Peyer's patch (tissue), 4 donors: ENCODE measurements around the gene NOC4L. TPM values are rescaled to one million over a fixed set of nuclear protein-coding genes. Genes with fewer than 3 reads are reported as not detected.

Source experiments
- DNase-seq, 3 donors: peaks; one replicate each; pipeline ENCODE4 v3.0.0-alpha.2; 2017 to 2019
- H3K27ac ChIP-seq, 4 donors: fragments of 200-600 bp; sonication (generic); one replicate each; pipeline ENCODE4 v1.5.1; 2016 to 2019
- H3K27me3 ChIP-seq, 2 donors: fragments of 200-600 bp; sonication (generic); one replicate each; pipeline ENCODE4 v1.5.1; 2019
- H3K36me3 ChIP-seq, 3 donors: fragments of 200-600 bp; sonication (generic); one replicate each; pipeline ENCODE4 v1.5.1; 2016 to 2019
- H3K4me1 ChIP-seq, 4 donors: fragments of 200-600 bp; sonication (generic); one replicate each; pipeline ENCODE4 v1.5.1; 2016 to 2019
- H3K4me3 ChIP-seq, 4 donors: fragments of 200-600 bp; sonication (generic); 1 replicate in 3 of 4; 2 replicates in 1 of 4; pipeline ENCODE4 v1.5.1; 2016 to 2019; ENCODE audit warnings: mild to moderate bottlenecking in 1 of 4
- H3K9me3 ChIP-seq, 4 donors: fragments of 200-600 bp; sonication (generic); one replicate each; pipeline ENCODE4 v1.5.1; 2016 to 2019; ENCODE audit warnings: mild to moderate bottlenecking in 1 of 4
- CTCF ChIP-seq, 6 experiments: fragments of 450-650 bp in 4 of 6; fragments of 200-600 bp in 2 of 6; sonication (generic) in 1 of 6; IDR thresholded peaks; one replicate each; pipeline ENCODE4 v1.5.1; 2017 to 2019; ENCODE audit warnings: antibody characterized with exemption in 6 of 6, mild to moderate bottlenecking in 3 of 6, moderate library complexity in 1 of 6
- POLR2A ChIP-seq, 2 donors: fragments of 450-650 bp; IDR thresholded peaks; one replicate each; pipeline ENCODE4 v1.5.1; 2017; ENCODE audit warnings: antibody characterized with exemption in 2 of 2, mild to moderate bottlenecking in 2 of 2, moderate library complexity in 2 of 2
- total RNA-seq, 4 donors: library from RNA; depleted of rRNA; stranded (reverse); fragments of >200 nt; gene quantifications; one replicate each; pipeline ENCODE4 v1.1.0, GENCODE V29; 2016

NOC4L gene
- total RNA-seq, 4 donors from 2014 or later: 8.9 to 47.0 (median 12.2) TPM

DNA sequence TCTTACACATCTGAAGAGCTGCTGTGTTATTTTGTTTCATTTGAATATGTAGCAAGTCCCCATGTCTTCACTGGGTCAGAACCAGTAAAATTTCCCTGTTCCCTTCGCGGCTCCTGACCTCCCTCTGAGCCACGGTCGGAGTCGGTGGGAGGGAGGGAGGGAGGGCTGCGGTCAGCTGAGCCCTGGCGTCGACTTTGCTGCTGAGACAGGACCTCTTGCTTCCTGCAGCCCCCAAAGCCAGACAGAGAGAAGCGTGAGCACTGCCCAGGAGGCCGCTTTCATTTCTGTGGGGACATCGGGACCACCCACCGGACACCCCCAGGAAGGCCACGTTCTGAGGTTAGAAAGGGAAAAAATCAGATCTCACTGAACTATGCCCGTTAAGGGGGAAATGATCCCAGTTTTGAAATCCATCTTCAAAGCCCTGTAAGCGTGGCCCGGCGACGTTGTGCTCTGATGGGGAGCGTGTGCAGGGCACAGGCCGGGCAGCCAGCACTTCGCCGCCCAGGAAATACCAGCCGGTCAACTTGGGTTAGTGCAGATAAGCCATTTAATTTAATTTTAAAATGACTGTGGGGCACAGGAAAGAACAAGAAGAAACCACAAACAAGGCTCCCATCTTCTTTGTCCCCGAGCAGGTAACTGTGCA, 42.1 kb downstream of the NOC4L start:
- peak overlapping the region in 2 of 4 donors; percentile 1 to 17 for H3K4me3 ChIP-seq
- H3K36me3 ChIP-seq: no peaks in the 10 kb centered on the region
- no peaks in the 10 kb centered on the region for H3K27me3 ChIP-seq
- peak overlapping the region; percentile 15 to 63 (median 46) for H3K27ac ChIP-seq
- TF ChIP-seq POLR2A (IDR thresholded peaks at IDR 0.05) (no peak), CTCF (IDR thresholded peaks at IDR 0.05) (no peak)
- H3K9me3 ChIP-seq: peaks cover 0 to 20% (median 0%) of the 10 kb centered on the region in 4 donors
- peaks cover 0 to 17% (median 7%) of the 10 kb centered on the region in 4 donors for H3K4me1 ChIP-seq
- no peak for DNase-seq

DNA sequence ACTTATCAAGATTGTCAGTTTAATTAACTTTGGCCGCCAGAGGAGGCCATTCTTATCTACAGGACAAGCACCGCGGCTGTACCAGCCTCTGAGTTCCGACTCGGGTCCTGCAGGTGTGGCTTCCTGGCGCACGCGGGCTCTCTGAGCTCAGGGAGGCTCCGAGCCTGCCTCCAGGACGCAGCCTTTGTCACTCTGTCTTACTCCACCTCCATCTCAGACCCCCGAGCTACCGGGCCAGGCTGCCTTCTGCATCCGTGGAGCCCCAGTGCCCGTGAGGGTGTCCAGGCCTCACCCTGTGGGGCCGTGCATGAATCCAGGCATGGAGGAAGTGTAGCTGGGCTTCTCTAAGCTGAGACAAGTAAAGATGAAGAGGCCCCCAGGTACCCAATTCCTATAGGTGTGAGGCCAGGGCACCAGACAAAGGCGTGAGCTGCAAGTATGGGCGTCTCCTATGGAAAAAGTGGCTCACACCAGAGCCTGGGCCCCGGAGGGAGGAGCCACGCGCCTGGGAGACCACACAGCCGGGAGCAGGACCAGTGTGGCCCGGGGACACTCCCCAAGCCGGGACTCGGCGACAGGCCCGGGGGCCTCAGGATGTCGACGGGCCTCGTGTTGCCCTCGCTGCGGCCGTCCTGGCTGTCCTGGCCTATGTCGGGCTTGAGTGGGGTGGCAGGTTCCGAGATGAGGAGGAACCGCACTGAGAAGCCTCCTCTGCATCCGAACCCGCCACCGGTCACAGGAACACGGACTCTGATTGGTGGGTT, 42.8 kb downstream of the NOC4L start:
- TF ChIP-seq CTCF (IDR thresholded peaks at IDR 0.05) (peak in 1 of 6 experiments; percentile 23), POLR2A (IDR thresholded peaks at IDR 0.05) (no peak)
- Histone ChIP-seq H3K27ac (no peak overlapping the region), H3K4me3 (peak overlapping the region in 1 of 4 donors; percentile 17), H3K4me1 (peaks cover 0 to 17% (median 7%) of the 10 kb centered on the region in 4 donors), H3K27me3 (no peaks in the 10 kb centered on the region), H3K9me3 (peaks cover 0 to 20% (median 0%) of the 10 kb centered on the region in 4 donors), H3K36me3 (no peaks in the 10 kb centered on the region)
- DNase-seq: no peak

DNA sequence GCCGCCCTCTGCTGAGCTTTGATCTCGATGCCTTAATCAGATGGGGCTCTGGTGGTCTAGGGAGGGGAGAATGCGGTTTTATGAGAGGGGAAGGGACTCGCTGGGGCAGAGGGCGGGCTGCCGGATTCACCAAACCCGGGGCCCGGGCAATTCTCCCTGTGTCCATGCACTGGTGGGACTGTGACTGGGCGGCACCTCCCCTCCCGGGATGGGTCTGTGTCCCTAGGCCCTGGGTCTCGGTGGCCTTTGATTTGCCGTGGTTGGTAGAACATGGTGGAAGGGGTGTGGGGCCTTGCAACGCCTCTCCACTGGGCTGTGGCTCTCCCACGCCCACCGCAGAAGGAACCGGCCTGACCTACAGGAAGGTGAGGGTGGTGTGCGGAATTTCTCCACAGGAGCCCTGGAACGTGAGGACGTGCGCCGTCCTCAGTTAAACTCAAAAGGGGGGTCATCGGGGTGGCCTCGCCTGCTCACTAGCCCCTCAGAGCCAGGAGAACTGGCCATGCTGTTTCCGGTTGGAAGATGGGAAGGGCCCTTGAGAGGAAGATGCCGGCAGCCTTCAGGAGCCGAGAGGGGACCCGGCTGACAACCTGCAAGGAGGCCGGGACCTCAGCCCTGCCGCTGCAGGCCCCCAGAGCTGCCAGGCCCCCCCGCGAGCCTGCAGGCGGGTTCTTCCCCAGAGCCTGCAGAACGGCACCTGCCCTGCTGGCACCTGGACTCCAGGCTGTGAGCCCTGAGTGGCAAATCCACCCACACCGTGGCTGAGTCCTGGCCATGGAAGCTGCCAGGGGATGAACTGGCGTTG, 43.6 kb downstream of the NOC4L start:
- Histone ChIP-seq H3K27ac (no peak overlapping the region), H3K4me1 (peaks cover 0 to 17% (median 7%) of the 10 kb centered on the region in 4 donors), H3K27me3 (no peaks in the 10 kb centered on the region), H3K9me3 (peaks cover 0 to 20% (median 0%) of the 10 kb centered on the region in 4 donors), H3K36me3 (no peaks in the 10 kb centered on the region), H3K4me3 (no peak overlapping the region)
- TF ChIP-seq POLR2A (IDR thresholded peaks at IDR 0.05): no peak
- no peak for TF ChIP-seq CTCF (IDR thresholded peaks at IDR 0.05)
- DNase-seq: no peak

DNA sequence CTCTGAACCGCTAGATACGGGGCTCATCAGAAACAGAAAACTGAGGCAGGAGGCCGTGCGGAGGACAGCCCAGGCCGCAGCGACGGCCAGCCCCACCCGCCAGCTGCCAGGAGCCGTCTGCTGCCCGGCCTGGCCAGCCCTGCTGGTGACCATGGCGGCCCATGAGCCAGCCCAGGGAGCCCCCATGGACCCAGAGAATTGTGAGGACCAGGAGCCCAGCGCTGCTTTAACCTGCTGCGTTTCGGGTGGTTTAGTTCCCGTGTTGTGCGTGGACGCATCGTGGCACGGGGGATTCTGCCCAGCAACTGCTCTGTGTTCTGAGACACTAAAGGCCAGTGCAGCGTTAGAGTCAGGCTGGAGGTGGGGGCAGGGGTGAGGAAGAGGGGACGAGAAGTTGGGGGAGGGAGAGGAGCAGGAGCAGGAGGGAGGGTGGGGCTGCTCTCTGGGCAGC, 44.2 kb downstream of the NOC4L start:
- H3K9me3 ChIP-seq: peaks cover 0 to 20% (median under 1%) of the 10 kb centered on the region in 4 donors
- peak overlapping the region in 2 of 4 donors; percentile 67 to 80 for H3K27ac ChIP-seq
- H3K36me3 ChIP-seq: no peaks in the 10 kb centered on the region
- TF ChIP-seq CTCF (IDR thresholded peaks at IDR 0.05) (no peak), POLR2A (IDR thresholded peaks at IDR 0.05) (no peak)
- no peak for DNase-seq
- peaks cover 0 to 17% (median 7%) of the 10 kb centered on the region in 4 donors for H3K4me1 ChIP-seq
- H3K27me3 ChIP-seq: no peaks in the 10 kb centered on the region
- peak overlapping the region; percentile 49 to 64 (median 60) for H3K4me3 ChIP-seq

DNA sequence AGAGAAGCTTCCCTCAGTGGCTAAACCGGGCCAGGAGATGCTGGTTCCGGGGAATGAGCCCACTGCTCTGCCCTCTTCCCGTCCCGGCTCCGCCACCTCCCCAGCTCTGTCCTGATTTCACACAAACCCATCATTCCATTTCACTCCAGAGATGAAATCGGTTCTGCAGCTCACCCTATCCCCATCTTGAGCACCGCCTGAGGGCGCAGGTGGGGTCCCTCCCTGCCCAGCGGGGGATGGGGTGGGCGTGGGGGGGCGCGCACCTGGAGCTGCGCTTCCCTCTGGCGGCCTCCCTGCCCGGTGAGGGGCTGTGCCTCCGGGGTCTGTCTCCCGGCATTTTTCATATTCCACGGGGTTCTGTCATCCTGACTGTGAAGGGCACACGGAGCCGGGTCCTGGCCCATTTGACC, 44.7 kb downstream of the NOC4L start:
- no peaks in the 10 kb centered on the region for H3K36me3 ChIP-seq
- TF ChIP-seq POLR2A (IDR thresholded peaks at IDR 0.05) (no peak), CTCF (IDR thresholded peaks at IDR 0.05) (no peak)
- peak overlapping the region; percentile 47 to 80 (median 64) for H3K27ac ChIP-seq
- H3K4me1 ChIP-seq: peaks cover 0 to 17% (median 7%) of the 10 kb centered on the region in 4 donors
- H3K9me3 ChIP-seq: peaks cover 0 to 20% (median 3%) of the 10 kb centered on the region in 4 donors
- no peaks in the 10 kb centered on the region for H3K27me3 ChIP-seq
- no peak for DNase-seq
- peak overlapping the region; percentile 49 to 64 (median 60) for H3K4me3 ChIP-seq
